ENCODE data around the gene ERC1. TPM values are rescaled to one million over a fixed set of nuclear protein-coding genes. Genes with fewer than 3 reads are reported as not detected.

Gene ERC1
- total RNA-seq, 1 experiment from 2014 or later: 40.4 TPM

GRCh38 chr12:1456885-1457284 is 465.9 kb downstream of the ERC1 start:
- in situ Hi-C loops (cut with HindIII; ENCODE audit: low pct_unique_long_range_greater_than_20kb, low sequenced_read_pairs): no loop called here
- ATAC-seq (no peak), DNase-seq (ENCODE audit: low read depth, low spot score) (no peak)
- no peaks in the 10 kb centered on the region for H3K36me3 ChIP-seq (ENCODE audit: control insufficient read depth, insufficient read depth, low read length)
- no peaks in the 10 kb centered on the region for H3K27me3 ChIP-seq (ENCODE audit: control insufficient read depth, insufficient read depth, low read length)
- H3K4me1 ChIP-seq (ENCODE audit: control insufficient read depth, insufficient read depth, low read length): no peaks in the 10 kb centered on the region
- no TSS peak for BruUV-seq (replicated peaks)
- POLR2A ChIA-PET: no interaction called here
- CTCF ChIA-PET: no interaction called here
- no peak overlapping the region for H3K4me3 ChIP-seq (ENCODE audit: low read depth in 2 of 2, low read length in 2 of 2)
- H3K9me3 ChIP-seq (ENCODE audit: control insufficient read depth, insufficient read depth, low read depth, low read length): no peaks in the 10 kb centered on the region
- intact Hi-C loops (cut with micrococcal nuclease; ENCODE audit: unreplicated experiment): no loop called here
- TF ChIP-seq CTCF (IDR thresholded peaks at IDR 0.05): no peak
- TF ChIP-seq POLR2AphosphoS5 (IDR thresholded peaks at IDR 0.05; ENCODE audit: low read depth, low read length): no peak
- no peak for TF ChIP-seq SIN3A (IDR thresholded peaks at IDR 0.05; ENCODE audit: borderline replicate concordance, insufficient read depth, low read depth, low read length)
- no peak overlapping the region for H3K27ac ChIP-seq (ENCODE audit: low read length)

GRCh38 chr12:1457901-1458300 is 466.9 kb downstream of the ERC1 start:
- DNase-seq (ENCODE audit: low read depth, low spot score) (no peak), ATAC-seq (no peak)
- Histone ChIP-seq H3K36me3 (ENCODE audit: control insufficient read depth, insufficient read depth, low read length) (no peaks in the 10 kb centered on the region), H3K27ac (ENCODE audit: low read length) (no peak overlapping the region), H3K27me3 (ENCODE audit: control insufficient read depth, insufficient read depth, low read length) (no peaks in the 10 kb centered on the region), H3K4me1 (ENCODE audit: control insufficient read depth, insufficient read depth, low read length) (no peaks in the 10 kb centered on the region), H3K9me3 (ENCODE audit: control insufficient read depth, insufficient read depth, low read depth, low read length) (no peaks in the 10 kb centered on the region), H3K4me3 (ENCODE audit: low read depth in 2 of 2, low read length in 2 of 2) (no peak overlapping the region)
- in situ Hi-C loops (cut with HindIII; ENCODE audit: low pct_unique_long_range_greater_than_20kb, low sequenced_read_pairs) (no loop called here), intact Hi-C loops (cut with micrococcal nuclease; ENCODE audit: unreplicated experiment) (no loop called here)
- TF ChIP-seq SIN3A (IDR thresholded peaks at IDR 0.05; ENCODE audit: borderline replicate concordance, insufficient read depth, low read depth, low read length) (no peak), REST (IDR thresholded peaks at IDR 0.05; ENCODE audit: insufficient read depth in 1 of 2, low read depth in 2 of 2, low read length in 1 of 2) (no peak), POLR2AphosphoS5 (IDR thresholded peaks at IDR 0.05; ENCODE audit: low read depth, low read length) (no peak), CTCF (IDR thresholded peaks at IDR 0.05) (no peak), TCF7L2 (IDR thresholded peaks at IDR 0.05; ENCODE audit: low read depth, low read length) (no peak)
- CTCF ChIA-PET: no interaction called here
- BruUV-seq (replicated peaks): no TSS peak
- POLR2A ChIA-PET: interaction anchor here (0.6 kb wide), 1 partner anchor 11 kb away, joined by 3 read pairs; no protein-coding TSS in a partner anchor
